Endothelial cell of umbilical vein (primary cell): Measurements from ENCODE around the gene PTGDR2. TPM values are rescaled to one million over a fixed set of nuclear protein-coding genes. Genes with fewer than 3 reads are reported as not detected.

Source experiments
- BruUV-seq: library from RNA; stranded (reverse); fragments of 400-500 nt; replicated peaks from 2 replicates; lab custom pipeline; 2021; lab: Mats Ljungman, UMichigan
- CTCF ChIA-PET: fragments of 300-600, 350-600 bp; sonication (Branson Sonifier 250); formaldehyde crosslinking; loops from one replicate; lab custom pipeline; 2021; ENCODE audit warnings: antibody characterized with exemption, inconsistent platforms; lab: Charles Lee
- POLR2A ChIA-PET: fragments of 300-600, 350-600 bp; sonication (Branson Sonifier 250); formaldehyde crosslinking; loops from one replicate; lab custom pipeline; 2021; ENCODE audit warnings: antibody characterized with exemption, inconsistent platforms; lab: Charles Lee
- DNase-seq: peaks from one replicate; pipeline ENCODE4 v3.0.0-alpha.2; 2011; ENCODE audit warnings: low read depth, low spot score
- FAIRE-seq: peaks from 2 replicates; lab custom pipeline; 2011; peaks lifted over from hg19 to GRCh38; lab: Jason Lieb, UNC
- H2AFZ ChIP-seq: 2 replicates; pipeline ENCODE4 v1.6.0; 2012; ENCODE audit warnings: low read depth, low read length, control low read depth, inconsistent platforms
- H3K27ac ChIP-seq: 2 replicates; pipeline ENCODE4 v1.5.1; 2011; ENCODE audit warnings: low read depth, mild to moderate bottlenecking, control low read depth, low read length, moderate library complexity; ENCODE audit not compliant: insufficient read depth
- H3K27me3 ChIP-seq, 2 experiments: 2 replicates each; pipeline versions ENCODE4 v1.6.0 to v1.6.1; 2011; ENCODE audit warnings: low read length in 2 of 2, mixed read lengths in 1 of 2; ENCODE audit not compliant: control insufficient read depth in 2 of 2, insufficient read depth in 2 of 2
- H3K36me3 ChIP-seq, 2 experiments: 2 replicates in 1 of 2; 3 replicates in 1 of 2; pipeline ENCODE4 v1.5.1; 2011; ENCODE audit warnings: low read length in 2 of 2, mild to moderate bottlenecking in 1 of 2, moderate library complexity in 1 of 2; ENCODE audit not compliant: control insufficient read depth in 2 of 2, insufficient read depth in 2 of 2; ENCODE audit errors: extremely low read depth in 1 of 2
- H3K4me1 ChIP-seq: 3 replicates; pipeline ENCODE4 v1.5.1; 2011; ENCODE audit warnings: mild to moderate bottlenecking, low read length; ENCODE audit not compliant: control insufficient read depth, insufficient read depth; ENCODE audit errors: extremely low read depth
- H3K4me2 ChIP-seq: 2 replicates; pipeline ENCODE4 v1.6.1; 2011; ENCODE audit warnings: low read length, control low read depth, mixed read lengths; ENCODE audit not compliant: insufficient read depth
- H3K4me3 ChIP-seq, 3 experiments: fragments of 200-600 bp in 1 of 3; sonication (generic), shearing (Covaris generic) in 1 of 3; replicated peaks in 1 of 3; 2 replicates each; pipeline ENCODE4 v1.5.1; 2011 to 2016; ENCODE audit warnings: control low read depth in 3 of 3, low read length in 3 of 3, mild to moderate bottlenecking in 2 of 3, inconsistent platforms in 1 of 3, low read depth in 1 of 3, moderate library complexity in 1 of 3; ENCODE audit not compliant: insufficient read depth in 1 of 3
- H3K79me2 ChIP-seq: 2 replicates; pipeline ENCODE4 v1.6.0; 2012; ENCODE audit warnings: low read length, inconsistent platforms; ENCODE audit not compliant: control insufficient read depth, insufficient read depth
- H3K9ac ChIP-seq: replicated peaks from 2 replicates; pipeline ENCODE3; 2011; ENCODE audit warnings: low read length, control low read depth; ENCODE audit not compliant: insufficient read depth; ENCODE audit errors: extremely low read depth
- H3K9me1 ChIP-seq: replicated peaks from 3 replicates; pipeline ENCODE4 v1.6.0; 2011; ENCODE audit warnings: mild to moderate bottlenecking, low read length; ENCODE audit not compliant: control insufficient read depth, insufficient read depth; ENCODE audit errors: extremely low read depth
- H3K9me3 ChIP-seq: replicated peaks from 2 replicates; pipeline ENCODE4 v1.5.1; 2012; ENCODE audit warnings: low read length, inconsistent platforms; ENCODE audit not compliant: control insufficient read depth, insufficient read depth
- H4K20me1 ChIP-seq: replicated peaks from 2 replicates; pipeline ENCODE3; 2011; ENCODE audit warnings: mild to moderate bottlenecking, low read length; ENCODE audit not compliant: control insufficient read depth, insufficient read depth; ENCODE audit errors: extremely low read depth
- EZH2 ChIP-seq: IDR thresholded peaks from 2 replicates; pipeline ENCODE4 v1.6.1; 2012; ENCODE audit warnings: borderline replicate concordance, low read depth, mild to moderate bottlenecking, moderate library complexity, low read length, inconsistent platforms; ENCODE audit not compliant: severe bottlenecking
- FOS ChIP-seq: IDR thresholded peaks from 2 replicates; pipeline ENCODE4 v1.6.1; 2011; ENCODE audit warnings: mild to moderate bottlenecking, low read length, moderate library complexity, borderline replicate concordance; ENCODE audit not compliant: insufficient read depth
- GATA2 ChIP-seq: IDR thresholded peaks from 2 replicates; pipeline ENCODE4 v1.7.0; 2011; ENCODE audit warnings: low read depth, mild to moderate bottlenecking, moderate library complexity, mixed read lengths, low read length; ENCODE audit not compliant: insufficient read length, insufficient read depth
- JUN ChIP-seq: IDR thresholded peaks from 2 replicates; pipeline ENCODE4 v1.6.1; 2011; ENCODE audit warnings: borderline replicate concordance, low read depth; ENCODE audit not compliant: insufficient read length, insufficient read depth
- MYC ChIP-seq: IDR thresholded peaks from one replicate; pipeline ENCODE4 v1.6.1; 2011; ENCODE audit warnings: mild to moderate bottlenecking, low read depth, low read length
- POLR2A ChIP-seq: IDR thresholded peaks from 2 replicates; pipeline ENCODE4 v1.6.1; 2012; ENCODE audit warnings: low read depth, mild to moderate bottlenecking, control low read depth, low read length
- POLR2AphosphoS5 ChIP-seq: IDR thresholded peaks from 2 replicates; pipeline ENCODE4 v1.6.1; 2012; ENCODE audit warnings: low read depth, mild to moderate bottlenecking, control low read depth, low read length, moderate library complexity; ENCODE audit not compliant: insufficient read depth
- dilution Hi-C: fragments of 300-500 bp; cut with MboI; formaldehyde crosslinking; loops from one replicate; pipeline ENCODE4 v1.15.0; 2019; ENCODE audit warnings: low sequenced_read_pairs; ENCODE audit not compliant: extremely low pct_ligation_motif_present
- intact Hi-C: fragments of 100-400 bp; cut with micrococcal nuclease; formaldehyde crosslinking; loops from one replicate; pipeline ENCODE4 v1.10.0; 2022
- polyA plus RNA-seq, 4 experiments: library from polyadenylated mRNA; depleted of rRNA in 3 of 4; stranded (reverse) in 3 of 4; unstranded in 1 of 4; fragments of >200 nt; gene quantifications; 2 replicates each; pipeline versions ENCODE4 v1.2.1 to v1.2.3, GENCODE V29; 2011 to 2012; ENCODE audit warnings: missing spikeins in 1 of 4
- total RNA-seq: library from RNA; stranded (reverse); gene quantifications from 2 replicates; pipeline ENCODE4 v1.2.3, GENCODE V29; 2021
- TF ChIP-seq, protein P1 (sequence below): IDR thresholded peaks from 2 replicates; pipeline ENCODE4 v1.6.1; 2011; ENCODE audit not compliant: insufficient read depth, insufficient read length
- TF ChIP-seq, protein P2 (sequence below), 2 donors: IDR thresholded peaks; 1 replicate in 1 of 2; 2 replicates in 1 of 2; pipeline ENCODE4 v1.5.1; 2011; ENCODE audit warnings: low read length in 2 of 2, mild to moderate bottlenecking in 2 of 2, moderate library complexity in 2 of 2, control low read depth in 1 of 2, inconsistent platforms in 1 of 2, low read depth in 1 of 2; ENCODE audit not compliant: insufficient read depth in 1 of 2; ENCODE audit errors: extremely low read depth in 1 of 2

Gene PTGDR2
- total and polyA plus RNA-seq, 2 donors (not counting 3 experiments of a cell fraction or from before 2014, with no cell fraction given) = 0.15 TPM; not detected in 1

DNA sequence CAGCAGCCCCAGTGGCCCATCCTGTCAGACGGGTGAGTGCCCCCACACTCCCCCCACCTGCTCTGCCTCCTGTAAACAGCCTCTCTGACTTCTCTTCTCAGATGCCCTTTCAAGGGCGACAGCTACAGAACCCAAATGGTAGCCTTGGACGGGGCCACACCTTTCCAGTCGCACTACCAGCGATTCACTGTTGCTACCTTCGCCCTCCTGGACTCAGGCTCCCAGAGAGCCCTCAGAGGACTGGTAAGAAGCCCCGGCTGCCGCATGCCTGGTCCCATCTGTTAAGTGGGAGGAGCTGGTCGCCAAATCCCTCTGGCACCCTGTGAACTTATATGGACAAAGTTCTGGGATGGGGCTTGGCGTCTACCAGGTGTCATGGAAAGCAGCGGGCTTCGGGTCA lies 17.8 kb upstream of the PTGDR2 start:
- H3K79me2 ChIP-seq = no peaks in the 10 kb centered on the region
- no peak overlapping the region for H3K4me2 ChIP-seq
- CTCF ChIA-PET = interaction anchor here (1.3 to 3.3 kb wide), 2 partner anchors 26 to 42 kb away, joined by 8 to 10 read pairs; no protein-coding TSS in a partner anchor
- no peak overlapping the region for H3K9ac ChIP-seq
- no peak overlapping the region for H3K27ac ChIP-seq
- intact Hi-C loops (no loop called here), dilution Hi-C loops (no loop called here)
- no peaks in the 10 kb centered on the region for H3K4me1 ChIP-seq
- no peaks in the 10 kb centered on the region for H3K9me1 ChIP-seq
- no peak for DNase-seq
- BruUV-seq = no TSS peak
- H2AFZ ChIP-seq = no peak overlapping the region
- H3K9me3 ChIP-seq = no peaks in the 10 kb centered on the region
- POLR2A ChIA-PET = no interaction called here
- no peaks in the 10 kb centered on the region for H3K36me3 ChIP-seq
- FAIRE-seq = no peak
- TF ChIP-seq FOS (no peak), EZH2 (no peak), POLR2A (no peak), GATA2 (no peak), POLR2AphosphoS5 (no peak), MYC (no peak), JUN (no peak)
- TF ChIP-seq, protein P1, sequence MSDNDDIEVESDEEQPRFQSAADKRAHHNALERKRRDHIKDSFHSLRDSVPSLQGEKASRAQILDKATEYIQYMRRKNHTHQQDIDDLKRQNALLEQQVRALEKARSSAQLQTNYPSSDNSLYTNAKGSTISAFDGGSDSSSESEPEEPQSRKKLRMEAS = no peak
- TF ChIP-seq, protein P2, sequence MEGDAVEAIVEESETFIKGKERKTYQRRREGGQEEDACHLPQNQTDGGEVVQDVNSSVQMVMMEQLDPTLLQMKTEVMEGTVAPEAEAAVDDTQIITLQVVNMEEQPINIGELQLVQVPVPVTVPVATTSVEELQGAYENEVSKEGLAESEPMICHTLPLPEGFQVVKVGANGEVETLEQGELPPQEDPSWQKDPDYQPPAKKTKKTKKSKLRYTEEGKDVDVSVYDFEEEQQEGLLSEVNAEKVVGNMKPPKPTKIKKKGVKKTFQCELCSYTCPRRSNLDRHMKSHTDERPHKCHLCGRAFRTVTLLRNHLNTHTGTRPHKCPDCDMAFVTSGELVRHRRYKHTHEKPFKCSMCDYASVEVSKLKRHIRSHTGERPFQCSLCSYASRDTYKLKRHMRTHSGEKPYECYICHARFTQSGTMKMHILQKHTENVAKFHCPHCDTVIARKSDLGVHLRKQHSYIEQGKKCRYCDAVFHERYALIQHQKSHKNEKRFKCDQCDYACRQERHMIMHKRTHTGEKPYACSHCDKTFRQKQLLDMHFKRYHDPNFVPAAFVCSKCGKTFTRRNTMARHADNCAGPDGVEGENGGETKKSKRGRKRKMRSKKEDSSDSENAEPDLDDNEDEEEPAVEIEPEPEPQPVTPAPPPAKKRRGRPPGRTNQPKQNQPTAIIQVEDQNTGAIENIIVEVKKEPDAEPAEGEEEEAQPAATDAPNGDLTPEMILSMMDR (IDR thresholded peaks at IDR 0.05; ENCODE audit: extremely low read depth in 1 of 2, insufficient read depth in 1 of 2, low read depth in 1 of 2, low read length in 2 of 2) = no peak
- H3K4me3 ChIP-seq = no peak overlapping the region
- H4K20me1 ChIP-seq = no peaks in the 10 kb centered on the region
- H3K27me3 ChIP-seq = no peaks in the 10 kb centered on the region
